WTC11 (cell line): ENCODE results near the gene ANKLE2. TPM values are rescaled to one million over a fixed set of nuclear protein-coding genes. Genes with fewer than 3 reads are reported as not detected.

Source experiments
- ATAC-seq: fragments of 200-7000 bp; cut with Tn5 transposase; 2 replicates; pipeline ENCODE4 v1.10.0; 2021; ENCODE audit warnings: mild to moderate bottlenecking, moderate library complexity
- CTCF ChIA-PET: fragments of 300-600 bp; sonication (Branson Sonifier 250); formaldehyde crosslinking; loops from one replicate; lab custom pipeline; 2021; ENCODE audit warnings: antibody characterized with exemption; lab: Charles Lee
- POLR2A ChIA-PET: fragments of 350-600 bp; sonication (Branson Sonifier 250); formaldehyde crosslinking; loops from one replicate; lab custom pipeline; 2021; ENCODE audit warnings: antibody characterized with exemption; lab: Charles Lee
- DNase-seq: peaks from one replicate; pipeline ENCODE4 v3.0.0; 2021; ENCODE audit warnings: low spot score
- H3K27ac Mint-ChIP-seq: 2 replicates; pipeline ENCODE4 v1.8.0; 2021; ENCODE audit warnings: mixed read lengths
- H3K27me3 Mint-ChIP-seq: 2 replicates; pipeline ENCODE4 v1.8.0; 2021; ENCODE audit warnings: low read depth, mild to moderate bottlenecking, moderate library complexity, mixed read lengths
- H3K36me3 Mint-ChIP-seq: 2 replicates; pipeline ENCODE4 v1.8.0; 2021; ENCODE audit warnings: mixed read lengths
- H3K4me1 Mint-ChIP-seq: 2 replicates; pipeline ENCODE4 v1.8.0; 2022; ENCODE audit warnings: mixed read lengths
- H3K4me3 Mint-ChIP-seq: 2 replicates; pipeline ENCODE4 v1.8.0; 2021; ENCODE audit warnings: mild to moderate bottlenecking, moderate library complexity, mixed read lengths
- H3K9me3 Mint-ChIP-seq: 2 replicates; pipeline ENCODE4 v1.8.0; 2021; ENCODE audit warnings: mixed read lengths
- ATF2 ChIP-seq: sonication (generic); formaldehyde crosslinking; IDR thresholded peaks from 2 replicates; pipeline ENCODE4 v1.8.1; 2022; ENCODE audit warnings: low read depth, missing genetic modification reagents, borderline replicate concordance
- CBFB ChIP-seq: sonication (generic); formaldehyde crosslinking; IDR thresholded peaks from 2 replicates; pipeline ENCODE4 v1.8.1; 2022; ENCODE audit warnings: mild to moderate bottlenecking, low read depth, missing genetic modification reagents
- CREB1 ChIP-seq: sonication (generic); formaldehyde crosslinking; IDR thresholded peaks from 2 replicates; pipeline ENCODE4 v1.8.0; 2023; ENCODE audit warnings: mild to moderate bottlenecking, missing genetic modification reagents
- CREM ChIP-seq: sonication (generic); formaldehyde crosslinking; IDR thresholded peaks from 2 replicates; pipeline ENCODE4 v1.8.1; 2022; ENCODE audit warnings: mild to moderate bottlenecking, missing genetic modification reagents, moderate library complexity
- E2F4 ChIP-seq: sonication (generic); formaldehyde crosslinking; IDR thresholded peaks from 2 replicates; pipeline ENCODE4 v1.8.1; 2022; ENCODE audit warnings: low read depth, mild to moderate bottlenecking, moderate library complexity, missing genetic modification reagents, borderline replicate concordance
- E2F5 ChIP-seq: sonication (generic); formaldehyde crosslinking; IDR thresholded peaks from 2 replicates; pipeline ENCODE4 v1.8.1; 2022; ENCODE audit warnings: mild to moderate bottlenecking, moderate library complexity, missing genetic modification reagents
- EMX1 ChIP-seq: fragments of 250-450 bp; sonication (Bioruptor Pico); IDR thresholded peaks from 2 replicates; pipeline ENCODE4 v1.8.0; 2021; ENCODE audit warnings: mild to moderate bottlenecking
- MXD4 ChIP-seq: fragments of 250-450 bp; sonication (Bioruptor Pico); IDR thresholded peaks from 2 replicates; pipeline ENCODE4 v1.8.0; 2021; ENCODE audit warnings: mild to moderate bottlenecking, moderate library complexity, borderline replicate concordance
- NFATC4 ChIP-seq: fragments of 250-450 bp; sonication (Bioruptor Pico); IDR thresholded peaks from 2 replicates; pipeline ENCODE4 v1.9.0; 2021; ENCODE audit warnings: mild to moderate bottlenecking
- NFYB ChIP-seq: sonication (generic); formaldehyde crosslinking; conservative IDR thresholded peaks from 2 replicates; pipeline ENCODE4 v1.8.0; 2022; ENCODE audit warnings: low read depth, missing genetic modification reagents
- NR2C2 ChIP-seq: sonication (generic); formaldehyde crosslinking; IDR thresholded peaks from 2 replicates; pipeline ENCODE4 v1.8.0; 2022; ENCODE audit warnings: mild to moderate bottlenecking, missing genetic modification reagents
- RORB ChIP-seq: fragments of 250-450 bp; sonication (Bioruptor Pico); IDR thresholded peaks from 2 replicates; pipeline ENCODE4 v1.9.0; 2021; ENCODE audit warnings: mild to moderate bottlenecking
- STAT6 ChIP-seq: sonication (generic); formaldehyde crosslinking; conservative IDR thresholded peaks from 2 replicates; pipeline ENCODE4 v1.8.1; 2023; ENCODE audit warnings: mild to moderate bottlenecking, low read depth, missing genetic modification reagents, moderate library complexity
- TP53 ChIP-seq: sonication (generic); formaldehyde crosslinking; IDR thresholded peaks from 2 replicates; pipeline ENCODE4 v1.8.1; 2023; ENCODE audit warnings: mild to moderate bottlenecking, missing genetic modification reagents
- ZBTB21 ChIP-seq: sonication (generic); formaldehyde crosslinking; IDR thresholded peaks from 2 replicates; pipeline ENCODE4 v1.8.1; 2023; ENCODE audit warnings: mild to moderate bottlenecking, missing genetic modification reagents, borderline replicate concordance
- ZBTB43 ChIP-seq: sonication (generic); formaldehyde crosslinking; IDR thresholded peaks from 2 replicates; pipeline ENCODE4 v1.8.1; 2023; ENCODE audit warnings: mild to moderate bottlenecking, missing genetic modification reagents
- ZNF416 ChIP-seq: fragments of 250-450 bp; sonication (Bioruptor Pico); IDR thresholded peaks from 2 replicates; pipeline ENCODE4 v1.9.0; 2021; ENCODE audit warnings: mild to moderate bottlenecking, inconsistent platforms
- ZNF425 ChIP-seq: fragments of 250-450 bp; sonication (Bioruptor Pico); conservative IDR thresholded peaks from 2 replicates; pipeline ENCODE4 v1.9.0; 2021; ENCODE audit warnings: mild to moderate bottlenecking
- ZSCAN18 ChIP-seq: fragments of 250-450 bp; sonication (Bioruptor Pico); IDR thresholded peaks from 2 replicates; pipeline ENCODE4 v2.1.2; 2022; ENCODE audit warnings: mild to moderate bottlenecking, moderate library complexity
- total RNA-seq: library from RNA; stranded (reverse); gene quantifications from 3 replicates; pipeline ENCODE4 v1.2.3, GENCODE V29; 2021

Gene ANKLE2
- total RNA-seq, 1 experiment from 2014 or later: 63.8 TPM

GRCh38 chr12:132743831-132744230 lies 17.8 kb downstream of the ANKLE2 start:
- ATAC-seq (no peak), DNase-seq (no peak)
- H3K27me3 Mint-ChIP-seq: no peaks in the 10 kb centered on the region
- no peak overlapping the region for H3K4me3 Mint-ChIP-seq
- H3K4me1 Mint-ChIP-seq: no peaks in the 10 kb centered on the region
- no peak overlapping the region for H3K27ac Mint-ChIP-seq
- POLR2A ChIA-PET: interaction anchor here (0.5 kb wide), 1 partner anchor 11 kb away, joined by 3 read pairs; no protein-coding TSS in a partner anchor
- TF ChIP-seq EMX1 (CRISPR knock-in tag) (no peak), STAT6 (CRISPR knock-in tag) (no peak), RORB (CRISPR knock-in tag) (no peak), NFATC4 (CRISPR knock-in tag) (no peak), ZNF425 (CRISPR knock-in tag) (no peak), CREM (CRISPR knock-in tag) (no peak), ATF2 (CRISPR knock-in tag) (no peak), NFYB (CRISPR knock-in tag) (no peak), E2F5 (CRISPR knock-in tag) (no peak), E2F4 (CRISPR knock-in tag) (no peak), MXD4 (CRISPR knock-in tag) (no peak), ZBTB43 (CRISPR knock-in tag) (no peak), CREB1 (CRISPR knock-in tag) (no peak), NR2C2 (CRISPR knock-in tag) (no peak), TP53 (CRISPR knock-in tag) (no peak), ZNF416 (CRISPR knock-in tag) (no peak), CBFB (CRISPR knock-in tag) (no peak), ZSCAN18 (CRISPR knock-in tag) (no peak), ZBTB21 (no peak)
- CTCF ChIA-PET: interaction anchor here (3.1 kb wide), 1 partner anchor 24 kb away, joined by 11 read pairs; no protein-coding TSS in a partner anchor
- peaks cover 6% of the 10 kb centered on the region; the same call in 1 of the 2 replicates for H3K9me3 Mint-ChIP-seq
- H3K36me3 Mint-ChIP-seq: peaks cover 91% of the 10 kb centered on the region
